IPS-20b (cell line): Measurements from ENCODE around the gene STRADB.
"Not testable (repeated sequence)": the region's sequence is repeated elsewhere in the genome, so short reads cannot be mapped to it uniquely, and the experiment has no call there.

ENCODE experiments used
- H3K27ac ChIP-seq: one replicate; pipeline ENCODE4 v1.5.1; 2013; ENCODE audit warnings: low read length
- H3K27me3 ChIP-seq: 2 replicates; pipeline ENCODE4 v1.6.1; 2013; ENCODE audit warnings: mild to moderate bottlenecking, low read length, inconsistent platforms; ENCODE audit not compliant: insufficient read depth
- H3K36me3 ChIP-seq: 2 replicates; pipeline ENCODE4 v1.6.1; 2013; ENCODE audit warnings: low read depth, mild to moderate bottlenecking, inconsistent platforms, low read length, moderate library complexity; ENCODE audit not compliant: insufficient read depth
- H3K4me1 ChIP-seq: 2 replicates; pipeline ENCODE4 v1.6.1; 2013; ENCODE audit warnings: mild to moderate bottlenecking, control low read depth, inconsistent platforms, low read length, moderate library complexity; ENCODE audit not compliant: insufficient read depth
- H3K4me3 ChIP-seq: 2 replicates; pipeline ENCODE4 v1.5.1; 2013; ENCODE audit warnings: mild to moderate bottlenecking, low read length, inconsistent platforms
- H3K9ac ChIP-seq: 2 replicates; pipeline ENCODE4 v1.6.1; 2013; ENCODE audit warnings: low read depth, mild to moderate bottlenecking, inconsistent platforms, low read length, moderate library complexity
- H3K9me3 ChIP-seq: 2 replicates; pipeline ENCODE4 v1.6.1; 2013; ENCODE audit warnings: mild to moderate bottlenecking, low read depth, low read length, inconsistent platforms; ENCODE audit not compliant: insufficient read depth

The STRADB gene

DNA sequence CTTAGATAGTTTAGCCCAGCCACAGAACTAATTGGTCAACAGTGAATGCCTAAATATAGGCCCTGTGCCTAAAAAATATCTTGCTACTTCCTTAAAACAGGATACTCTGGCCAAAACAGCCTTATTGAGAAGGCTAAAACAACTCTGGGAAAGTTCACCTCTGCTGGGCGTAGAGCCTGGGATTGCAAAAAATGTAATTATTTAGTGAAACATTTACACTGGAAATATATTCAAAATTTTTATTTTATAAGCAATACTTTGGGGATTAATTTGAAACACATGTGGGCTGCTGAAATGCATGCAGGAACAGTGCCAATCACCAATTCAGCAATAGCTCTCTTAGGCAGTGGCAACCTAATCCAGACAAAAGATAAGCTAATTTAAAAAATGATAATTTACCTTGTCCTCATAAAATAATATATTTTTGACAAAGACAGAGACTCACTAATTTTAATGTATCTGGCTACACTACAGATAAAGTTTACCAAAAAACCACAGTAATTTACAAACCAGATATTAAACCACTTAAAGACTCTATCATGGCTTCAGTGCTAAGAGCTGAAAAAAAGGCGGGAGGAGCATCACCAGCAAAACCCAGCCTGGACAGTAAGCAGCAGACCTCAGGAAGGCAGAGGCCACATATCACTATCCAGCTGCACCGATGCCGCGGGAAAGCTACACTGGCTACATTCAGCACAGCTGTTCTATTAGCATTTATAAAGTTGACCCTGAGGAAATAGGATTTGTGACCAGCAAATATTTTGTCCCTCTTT lies 18.7 kb upstream of the STRADB start:
- Histone ChIP-seq H3K4me3 (no peak overlapping the region), H3K9me3 (peaks cover 19% of the 10 kb centered on the region), H3K36me3 (peaks cover 7% of the 10 kb centered on the region; the same call in 1 of the 2 replicates), H3K4me1 (no peaks in the 10 kb centered on the region; the same call in 1 of the 2 replicates), H3K27me3 (no peaks in the 10 kb centered on the region), H3K27ac (no peak overlapping the region), H3K9ac (no peak overlapping the region)

DNA sequence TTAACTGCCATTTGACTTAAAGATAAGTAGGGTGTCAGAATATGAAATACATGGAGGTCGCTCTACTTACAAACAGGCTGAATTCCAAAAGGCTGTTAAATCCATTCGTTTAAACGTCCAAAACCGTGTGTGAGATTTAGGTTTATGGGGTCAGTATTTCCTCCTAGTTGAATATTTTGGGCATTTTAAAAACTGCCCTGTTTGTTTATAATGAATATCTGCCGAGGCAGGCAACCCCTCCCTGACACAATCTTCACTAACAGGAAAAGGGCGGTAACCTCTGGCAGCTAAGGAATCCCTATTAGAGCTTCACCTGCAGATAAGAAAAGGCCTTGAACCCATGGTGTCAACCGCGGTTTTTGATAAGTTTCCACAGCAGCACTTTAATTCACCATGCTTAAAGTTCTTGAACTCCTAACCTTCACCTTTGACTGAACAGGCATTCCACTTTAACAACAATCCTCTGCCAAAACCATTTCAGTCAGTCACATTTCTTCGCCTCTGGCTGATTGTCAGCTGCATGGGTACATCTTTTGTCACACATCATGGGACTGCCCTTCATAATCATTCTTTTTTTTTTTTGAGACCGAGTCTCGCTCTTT lies 18.0 kb upstream of the STRADB start:
- Histone ChIP-seq H3K27ac (no peak overlapping the region), H3K9me3 (peaks cover 19% of the 10 kb centered on the region), H3K4me1 (no peaks in the 10 kb centered on the region; the same call in 1 of the 2 replicates), H3K27me3 (no peaks in the 10 kb centered on the region), H3K9ac (no peak overlapping the region), H3K36me3 (peaks cover 7% of the 10 kb centered on the region; the same call in 1 of the 2 replicates), H3K4me3 (no peak overlapping the region)

DNA sequence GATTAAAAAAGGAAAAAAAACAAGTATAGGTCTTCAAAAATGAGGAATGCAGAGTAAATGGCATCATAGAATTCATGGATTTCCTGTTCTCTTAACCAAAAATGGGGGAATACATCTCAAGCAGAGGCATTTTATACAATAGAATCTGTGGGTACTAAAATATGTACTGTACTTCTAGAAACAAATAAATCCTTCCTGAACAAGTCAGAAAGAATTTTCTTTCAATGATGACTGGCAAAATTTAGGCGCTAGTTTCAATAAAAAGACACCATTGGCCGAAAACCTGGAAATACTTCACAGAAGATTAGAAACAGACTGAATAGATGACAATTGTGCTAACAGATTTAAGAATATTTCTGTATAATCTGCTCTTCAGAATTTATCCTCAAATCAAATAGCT lies 15.4 kb upstream of the STRADB start:
- Histone ChIP-seq H3K9ac (no peak overlapping the region), H3K4me3 (no peak overlapping the region)

DNA sequence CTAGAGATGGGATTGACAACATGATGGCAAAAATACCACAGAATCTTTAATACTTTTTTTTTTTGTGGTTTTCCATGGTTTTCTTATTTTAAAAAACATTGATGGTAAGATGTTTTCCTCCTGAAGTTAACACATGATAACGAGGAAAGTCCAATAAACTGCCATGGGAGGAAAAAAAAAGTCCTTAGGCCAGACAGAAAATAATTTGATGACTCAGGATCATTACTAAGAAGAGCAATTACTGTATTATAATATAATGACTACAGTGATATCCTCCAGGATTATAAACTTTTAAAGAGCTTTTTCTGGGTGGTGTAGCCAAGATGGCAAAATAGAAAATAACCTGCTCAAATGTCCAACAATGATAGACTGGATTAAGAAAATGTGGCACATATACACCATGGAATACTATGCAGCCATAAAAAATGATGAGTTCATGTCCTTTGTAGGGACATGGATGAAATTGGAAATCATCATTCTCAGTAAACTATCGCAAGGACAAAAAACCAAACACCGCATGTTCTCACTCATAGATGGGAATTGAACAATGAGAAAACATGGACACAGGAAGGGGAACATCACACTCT lies 12.1 kb upstream of the STRADB start:
- H3K9me3 ChIP-seq, H3K4me3 ChIP-seq, H3K36me3 ChIP-seq, H3K27me3 ChIP-seq, H3K4me1 ChIP-seq, H3K27ac ChIP-seq, H3K9ac ChIP-seq: not testable (repeated sequence)

More for the DNA sequence above, 15.4 kb upstream of the STRADB start:
- Histone ChIP-seq H3K9me3 (peaks cover 6% of the 10 kb centered on the region), H3K4me1 (no peaks in the 10 kb centered on the region; the same call in 1 of the 2 replicates), H3K36me3 (peaks cover 5% of the 10 kb centered on the region; the same call in 1 of the 2 replicates), H3K27me3 (no peaks in the 10 kb centered on the region), H3K27ac (no peak overlapping the region)

DNA sequence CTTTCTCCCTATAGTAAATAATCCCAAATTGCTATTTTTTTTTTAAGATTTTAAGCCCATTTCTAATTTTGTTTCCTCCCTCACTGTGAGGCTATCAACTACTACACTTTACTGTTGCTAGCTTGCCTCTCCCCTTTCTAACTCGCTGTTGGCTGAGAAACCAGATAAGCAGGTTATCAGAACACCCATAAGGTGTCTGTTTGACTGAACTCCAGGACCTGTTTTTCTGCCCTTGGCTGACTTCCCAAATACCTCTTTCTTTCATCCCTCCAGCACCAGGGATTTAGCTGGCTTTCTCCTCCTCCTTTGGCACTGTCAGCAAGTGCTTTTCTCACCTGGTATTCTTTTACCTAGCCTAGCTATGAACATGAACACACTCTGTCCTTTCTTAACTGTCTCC lies 11.4 kb upstream of the STRADB start:
- Histone ChIP-seq H3K36me3 (no peaks in the 10 kb centered on the region), H3K4me3 (no peak overlapping the region), H3K4me1 (no peaks in the 10 kb centered on the region), H3K9ac (no peak overlapping the region), H3K27ac (no peak overlapping the region), H3K9me3 (no peaks in the 10 kb centered on the region), H3K27me3 (no peaks in the 10 kb centered on the region)

DNA sequence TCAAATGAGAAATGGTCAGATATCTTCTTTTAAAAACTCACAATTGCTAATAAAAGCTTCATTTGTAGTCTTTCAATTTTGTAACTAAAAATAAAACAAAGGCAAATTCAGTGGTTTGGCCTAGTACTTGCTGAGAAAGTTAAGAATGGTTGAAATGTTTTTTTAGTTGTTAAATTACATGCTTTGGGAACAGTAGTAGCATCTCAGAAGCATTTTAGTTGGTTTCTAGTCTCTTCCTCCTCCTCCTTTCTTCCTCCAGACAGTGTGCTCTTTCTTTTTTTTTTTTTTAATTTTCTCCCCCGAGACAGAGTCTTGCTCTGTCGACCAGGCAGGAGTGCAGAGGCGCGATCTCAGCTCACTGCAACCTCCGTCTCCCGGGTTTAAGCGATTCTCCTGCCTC lies 10.1 kb upstream of the STRADB start:
- no peaks in the 10 kb centered on the region for H3K27me3 ChIP-seq
- H3K27ac ChIP-seq: no peak overlapping the region
- H3K4me3 ChIP-seq: no peak overlapping the region
- H3K9me3 ChIP-seq: no peaks in the 10 kb centered on the region
- H3K9ac ChIP-seq: no peak overlapping the region
- no peaks in the 10 kb centered on the region for H3K4me1 ChIP-seq
- no peaks in the 10 kb centered on the region for H3K36me3 ChIP-seq

DNA sequence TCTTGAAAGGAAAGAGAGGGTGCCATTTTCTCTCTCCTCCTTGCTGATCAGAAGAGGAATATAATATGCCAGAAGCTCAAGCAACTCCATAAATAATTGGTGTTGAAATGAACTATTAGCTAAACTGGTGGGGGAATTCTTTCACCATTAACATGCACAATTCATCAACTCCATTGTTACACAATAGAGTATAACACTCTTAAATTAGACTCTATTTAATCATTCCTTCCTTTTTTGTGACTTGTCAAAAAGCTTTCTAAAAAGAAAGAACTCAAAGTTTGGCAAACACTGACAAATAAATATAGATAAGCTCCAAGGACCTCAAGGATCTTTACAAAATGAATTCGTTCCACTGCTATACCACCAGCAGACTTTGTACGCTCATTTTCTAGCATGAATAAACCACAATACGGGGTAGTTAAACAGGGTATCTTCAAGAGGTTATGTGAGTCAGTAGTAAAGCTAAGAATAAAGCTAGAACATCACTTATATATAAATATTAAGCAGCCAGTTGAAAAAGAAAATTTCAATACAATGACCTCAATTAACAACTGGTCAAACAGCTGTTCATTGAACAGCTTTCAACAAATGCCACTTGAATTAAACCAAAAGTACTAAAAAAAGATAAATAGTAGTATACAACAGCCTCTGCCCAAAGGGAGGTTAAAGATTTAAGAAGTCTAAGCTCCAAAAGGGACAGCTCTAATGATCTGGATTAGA lies 6.6 kb upstream of the STRADB start:
- no peak overlapping the region for H3K9ac ChIP-seq
- no peak overlapping the region for H3K27ac ChIP-seq
- no peaks in the 10 kb centered on the region for H3K36me3 ChIP-seq
- no peaks in the 10 kb centered on the region for H3K4me1 ChIP-seq
- H3K27me3 ChIP-seq: no peaks in the 10 kb centered on the region
- H3K9me3 ChIP-seq: no peaks in the 10 kb centered on the region
- no peak overlapping the region for H3K4me3 ChIP-seq

DNA sequence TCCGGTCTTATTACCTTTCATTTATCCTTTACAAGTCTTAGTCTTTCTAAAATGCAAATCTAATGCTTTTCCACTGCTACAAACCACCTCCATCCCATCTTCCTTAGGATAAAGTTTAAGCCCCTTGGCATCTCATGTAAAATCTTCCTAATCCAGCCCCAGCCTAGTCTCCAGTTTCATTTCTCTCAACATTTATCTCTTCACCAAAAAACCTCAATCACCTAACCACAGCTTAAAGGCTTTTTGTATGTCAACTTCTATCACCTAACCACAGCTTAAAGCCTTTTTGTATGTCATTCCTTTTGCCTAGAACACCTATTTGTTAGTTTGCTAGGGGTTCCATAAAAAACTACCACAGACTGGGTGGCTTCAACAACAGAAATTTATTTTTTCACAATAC lies 4.5 kb upstream of the STRADB start:
- Histone ChIP-seq H3K27me3 (no peaks in the 10 kb centered on the region), H3K9me3 (no peaks in the 10 kb centered on the region), H3K4me3 (no peak overlapping the region), H3K9ac (no peak overlapping the region), H3K27ac (no peak overlapping the region), H3K4me1 (no peaks in the 10 kb centered on the region), H3K36me3 (no peaks in the 10 kb centered on the region)

DNA sequence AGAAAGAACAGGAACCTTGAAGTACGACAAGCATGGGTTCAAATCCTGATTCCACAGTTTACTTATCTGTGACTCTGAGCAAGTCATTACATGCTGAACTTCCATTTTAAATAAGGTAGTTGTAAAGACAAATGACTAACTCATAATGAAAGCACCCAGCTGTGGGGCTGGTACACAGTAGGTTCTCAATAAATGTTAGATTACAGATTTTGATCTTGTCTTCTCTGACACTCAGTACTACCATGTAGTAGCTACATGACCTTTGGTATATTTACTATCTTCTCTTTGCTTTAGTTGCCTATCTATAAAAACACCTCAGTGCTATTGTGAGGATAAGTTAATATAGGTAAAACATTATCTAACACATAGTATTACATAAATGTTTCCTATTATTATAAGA lies 3.5 kb upstream of the STRADB start:
- no peak overlapping the region for H3K4me3 ChIP-seq
- no peak overlapping the region for H3K27ac ChIP-seq
- H3K27me3 ChIP-seq: peaks cover 4% of the 10 kb centered on the region; the same call in 1 of the 2 replicates
- H3K9me3 ChIP-seq: no peaks in the 10 kb centered on the region
- no peaks in the 10 kb centered on the region for H3K36me3 ChIP-seq
- H3K9ac ChIP-seq: no peak overlapping the region
- no peaks in the 10 kb centered on the region for H3K4me1 ChIP-seq

DNA sequence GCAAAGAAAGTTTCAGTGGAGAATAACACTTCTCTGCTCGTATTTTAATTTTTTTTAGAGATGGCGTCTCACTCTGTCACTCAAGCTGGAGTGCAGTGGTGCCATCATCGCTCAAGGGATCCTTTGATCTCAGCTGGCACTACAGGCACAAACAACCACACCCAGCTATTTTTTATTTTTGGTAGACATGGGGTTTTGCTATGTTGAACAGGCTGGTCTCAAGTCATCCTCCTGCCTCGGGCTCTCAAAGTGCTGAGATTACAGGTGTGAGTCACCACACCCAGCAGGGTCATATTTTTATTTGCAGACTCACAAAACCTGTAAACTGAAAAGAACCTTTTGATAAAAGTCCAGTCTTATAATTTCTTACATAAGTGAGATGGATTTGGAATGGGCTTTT lies 2.8 kb upstream of the STRADB start:
- Histone ChIP-seq H3K9ac (no peak overlapping the region), H3K27ac (no peak overlapping the region), H3K27me3 (peaks cover 9% of the 10 kb centered on the region; the same call in 1 of the 2 replicates), H3K9me3 (no peaks in the 10 kb centered on the region), H3K4me3 (no peak overlapping the region), H3K36me3 (no peaks in the 10 kb centered on the region), H3K4me1 (no peaks in the 10 kb centered on the region)

DNA sequence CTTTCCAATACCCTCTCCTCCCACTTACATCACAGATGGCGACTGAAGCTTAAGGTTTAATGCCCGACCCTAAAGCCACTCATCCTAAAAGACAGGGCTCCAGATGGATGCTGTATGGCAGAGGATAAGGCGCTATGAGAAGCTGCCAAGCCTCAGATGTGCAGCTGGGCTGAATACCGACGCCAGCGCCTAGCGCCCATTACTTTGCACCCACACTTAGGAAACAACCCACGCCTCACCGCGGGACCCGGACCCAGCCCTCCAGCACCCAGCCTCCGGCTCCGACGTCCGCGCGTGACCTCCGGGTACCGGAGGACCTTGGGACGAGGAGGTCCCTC lies 617 bp upstream of the STRADB start:
- no peak overlapping the region for H3K27ac ChIP-seq
- peak overlapping the region; percentile 83 for H3K4me3 ChIP-seq
- H3K27me3 ChIP-seq: peaks cover 9% of the 10 kb centered on the region; the same call in 1 of the 2 replicates
- H3K36me3 ChIP-seq: no peaks in the 10 kb centered on the region
- H3K9me3 ChIP-seq: no peaks in the 10 kb centered on the region
- no peaks in the 10 kb centered on the region for H3K4me1 ChIP-seq
- peak overlapping the region; percentile 84; the same call in 1 of the 2 replicates for H3K9ac ChIP-seq
